AG09309 (cell line): ENCODE results near the gene DPY30.

Experiments used
- DNase-seq: peaks from one replicate; pipeline ENCODE4 v3.0.0-alpha.2; 2010; ENCODE audit warnings: low read depth
- H3K4me3 ChIP-seq: 2 replicates; pipeline ENCODE4 v1.5.1; 2011; ENCODE audit warnings: mild to moderate bottlenecking, low read depth, low read length, moderate library complexity; ENCODE audit not compliant: control insufficient read depth
- TF ChIP-seq, protein P1 (sequence below): IDR thresholded peaks from 2 replicates; pipeline ENCODE4 v1.5.1; 2011; ENCODE audit warnings: mild to moderate bottlenecking, low read depth, low read length, inconsistent platforms; ENCODE audit not compliant: insufficient read depth, control insufficient read depth; ENCODE audit errors: missing control alignments

DPY30 gene

DNA sequence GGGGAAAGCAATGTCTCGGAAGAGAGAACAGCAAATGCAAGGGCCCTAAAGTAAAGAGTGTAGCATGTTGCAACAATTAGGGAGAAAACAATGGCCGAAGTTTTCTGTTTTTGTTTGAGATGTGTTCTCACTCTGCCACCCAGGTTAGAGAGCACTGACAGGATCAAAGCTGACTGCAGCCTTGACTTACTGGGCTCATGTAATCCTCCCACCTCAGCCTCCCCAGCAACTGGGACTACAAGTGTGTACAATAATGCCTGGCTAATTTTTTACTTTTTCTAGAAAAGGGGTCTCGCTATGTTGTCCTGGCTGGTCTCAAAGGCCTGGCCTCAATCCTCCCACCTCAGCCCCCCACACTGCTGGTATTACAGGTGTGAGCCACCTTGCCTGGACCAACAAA is 52.7 kb downstream of the DPY30 start:
- no peak overlapping the region for H3K4me3 ChIP-seq
- DNase-seq: no peak
- TF ChIP-seq, protein P1, sequence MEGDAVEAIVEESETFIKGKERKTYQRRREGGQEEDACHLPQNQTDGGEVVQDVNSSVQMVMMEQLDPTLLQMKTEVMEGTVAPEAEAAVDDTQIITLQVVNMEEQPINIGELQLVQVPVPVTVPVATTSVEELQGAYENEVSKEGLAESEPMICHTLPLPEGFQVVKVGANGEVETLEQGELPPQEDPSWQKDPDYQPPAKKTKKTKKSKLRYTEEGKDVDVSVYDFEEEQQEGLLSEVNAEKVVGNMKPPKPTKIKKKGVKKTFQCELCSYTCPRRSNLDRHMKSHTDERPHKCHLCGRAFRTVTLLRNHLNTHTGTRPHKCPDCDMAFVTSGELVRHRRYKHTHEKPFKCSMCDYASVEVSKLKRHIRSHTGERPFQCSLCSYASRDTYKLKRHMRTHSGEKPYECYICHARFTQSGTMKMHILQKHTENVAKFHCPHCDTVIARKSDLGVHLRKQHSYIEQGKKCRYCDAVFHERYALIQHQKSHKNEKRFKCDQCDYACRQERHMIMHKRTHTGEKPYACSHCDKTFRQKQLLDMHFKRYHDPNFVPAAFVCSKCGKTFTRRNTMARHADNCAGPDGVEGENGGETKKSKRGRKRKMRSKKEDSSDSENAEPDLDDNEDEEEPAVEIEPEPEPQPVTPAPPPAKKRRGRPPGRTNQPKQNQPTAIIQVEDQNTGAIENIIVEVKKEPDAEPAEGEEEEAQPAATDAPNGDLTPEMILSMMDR: no peak

DNA sequence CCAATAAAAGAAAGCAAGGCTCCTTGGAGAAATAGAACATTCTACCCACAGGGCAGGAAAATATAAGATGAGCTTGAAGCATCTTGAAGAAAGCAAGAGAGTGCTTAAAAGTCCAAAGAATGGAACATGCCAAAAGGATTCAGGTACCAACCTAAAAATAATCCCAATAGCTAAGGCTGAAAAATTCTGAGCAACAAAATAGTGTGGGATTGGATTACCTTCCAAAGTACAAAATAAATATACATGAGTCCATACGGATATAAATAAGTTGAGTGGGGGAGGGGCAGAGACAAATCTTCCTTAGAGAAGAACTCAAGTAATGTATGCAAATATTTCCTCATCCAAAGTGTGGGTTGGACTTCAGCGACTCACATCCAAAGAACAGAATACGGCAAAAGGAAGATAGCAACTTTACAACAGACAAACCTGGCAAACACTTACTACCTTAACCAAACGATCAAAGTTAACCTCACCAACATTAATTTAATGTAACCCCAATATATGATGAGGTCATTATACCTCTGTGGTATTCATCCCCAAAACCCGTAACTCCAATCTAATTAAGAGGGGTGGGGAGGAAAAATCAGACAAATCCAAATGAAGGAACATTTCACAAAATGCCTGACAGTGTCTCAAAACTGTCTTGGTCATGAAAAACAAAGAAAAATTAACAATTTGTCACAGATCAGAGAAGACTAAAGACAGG is 55.7 kb downstream of the DPY30 start:
- DNase-seq: no peak
- no peak overlapping the region for H3K4me3 ChIP-seq
- TF ChIP-seq, protein P1: no peak

DNA sequence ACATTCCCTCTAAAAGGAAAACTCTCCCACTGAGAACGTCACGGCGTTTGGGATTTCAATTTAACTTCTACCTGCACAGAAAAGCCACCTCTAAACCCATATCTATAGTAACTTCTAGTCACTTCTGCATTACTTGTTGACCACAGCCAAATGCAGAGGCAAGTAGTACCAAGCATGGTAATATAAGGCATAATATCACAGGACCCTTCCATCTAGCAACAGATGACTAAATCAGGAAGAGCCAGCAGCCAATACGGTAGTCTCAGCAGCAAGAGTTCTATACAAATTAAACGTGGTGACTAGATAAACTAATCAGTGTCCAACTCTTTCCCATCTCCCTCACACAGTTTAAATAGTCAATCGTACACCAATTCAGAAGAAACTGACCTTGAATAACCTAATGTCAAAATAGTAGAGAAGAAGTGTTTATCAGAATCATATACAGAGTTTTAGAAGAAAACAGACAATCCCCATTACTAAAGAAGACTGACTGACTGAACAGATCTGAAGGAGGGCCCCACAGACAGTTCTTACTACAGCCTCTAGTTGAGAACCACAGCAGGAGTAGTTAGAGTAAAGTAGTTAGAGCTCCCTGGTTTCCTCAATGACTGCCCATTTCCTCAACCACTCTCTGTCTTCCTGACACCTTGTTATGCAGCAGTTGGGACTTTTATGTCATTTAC is 58.8 kb downstream of the DPY30 start:
- H3K4me3 ChIP-seq: no peak overlapping the region
- TF ChIP-seq, protein P1: no peak
- no peak for DNase-seq

DNA sequence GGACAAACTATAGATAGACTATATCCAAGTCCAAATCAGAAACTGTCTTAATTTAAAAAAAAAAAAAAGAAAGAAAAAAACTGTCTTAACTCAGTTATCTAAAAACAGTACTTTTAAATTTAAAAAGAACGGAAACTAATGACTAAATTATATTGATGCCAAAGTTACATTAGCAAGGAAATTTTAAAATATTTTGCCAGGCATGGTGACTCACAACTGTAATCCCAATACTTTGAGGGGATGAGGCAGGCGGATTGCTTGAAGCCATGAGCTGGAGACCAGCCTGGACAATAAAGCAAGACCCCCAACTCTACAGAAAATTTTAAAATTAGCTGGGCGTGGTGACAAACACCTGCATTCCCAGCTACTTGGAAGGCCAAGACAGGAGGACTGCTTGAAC is 59.6 kb downstream of the DPY30 start:
- no peak for DNase-seq
- no peak overlapping the region for H3K4me3 ChIP-seq
- TF ChIP-seq, protein P1: no peak

DNA sequence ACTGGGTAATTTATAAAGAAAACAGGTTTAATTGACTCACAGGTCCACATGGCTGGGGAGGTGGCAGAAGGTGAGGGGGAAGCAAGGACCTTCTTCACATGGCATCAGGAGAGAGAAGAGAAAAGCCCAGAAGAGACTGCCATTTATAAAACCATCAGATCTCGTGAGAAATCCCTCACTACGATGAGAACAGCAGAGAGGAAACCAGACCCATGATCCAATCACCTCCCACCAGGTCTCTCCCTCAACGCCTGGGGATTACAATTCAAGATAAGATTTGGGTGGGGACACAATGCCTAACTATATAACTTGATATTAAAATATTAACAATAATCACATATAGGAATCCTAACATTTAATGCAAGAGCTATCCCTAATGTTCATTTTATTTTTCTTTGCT is 60.6 kb downstream of the DPY30 start:
- no peak for DNase-seq
- no peak overlapping the region for H3K4me3 ChIP-seq
- TF ChIP-seq, protein P1: no peak

DNA sequence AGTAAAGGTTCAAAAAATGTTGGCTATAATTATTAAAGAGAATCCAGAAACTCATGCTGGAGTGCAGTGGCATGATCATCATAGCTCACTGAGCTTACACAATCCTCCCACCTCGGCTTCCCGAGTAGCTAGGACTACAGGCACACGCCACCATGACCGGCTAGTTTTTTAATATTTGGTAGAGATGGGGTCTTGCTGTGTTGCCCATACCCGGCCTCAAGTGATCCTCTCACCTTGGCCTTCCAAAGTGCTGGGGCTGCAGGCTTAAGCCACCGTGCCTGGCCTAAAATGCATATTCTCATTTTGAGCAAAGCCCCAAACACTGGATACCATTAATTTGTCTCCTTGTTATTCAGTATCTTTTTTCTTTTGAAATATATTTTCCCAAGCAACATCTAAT is 61.2 kb downstream of the DPY30 start:
- H3K4me3 ChIP-seq: no peak overlapping the region
- DNase-seq: no peak
- TF ChIP-seq, protein P1: no peak
